Smooth muscle cell (in vitro differentiated cells): ENCODE results near the gene C16orf90. TPM values are rescaled to one million over a fixed set of nuclear protein-coding genes. Genes with fewer than 3 reads are reported as not detected.

ENCODE experiments used
- DNase-seq: peaks from one replicate; lab custom pipeline; 2025; ENCODE audit not compliant: unreplicated experiment; lab: John Stamatoyannopoulos, UW
- H2AFZ ChIP-seq: fragments of 200-600 bp; sonication (generic); 2 replicates; pipeline ENCODE4 v1.6.0; 2016; ENCODE audit warnings: antibody characterized with exemption, low read depth, mild to moderate bottlenecking
- H3F3A ChIP-seq: fragments of 200-600 bp; sonication (generic); 2 replicates; pipeline ENCODE4 v1.6.0; 2017; ENCODE audit warnings: antibody characterized with exemption, low read depth
- H3K27ac ChIP-seq: fragments of 200-600 bp; sonication (generic); 2 replicates; pipeline ENCODE4 v1.5.1; 2016; ENCODE audit warnings: low read depth, mild to moderate bottlenecking
- H3K27me3 ChIP-seq: fragments of 200-600 bp; sonication (generic); 2 replicates; pipeline ENCODE4 v1.6.1; 2016; ENCODE audit warnings: low read depth, mild to moderate bottlenecking
- H3K36me3 ChIP-seq: fragments of 200-600 bp; sonication (generic); 2 replicates; pipeline ENCODE4 v1.5.1; 2016; ENCODE audit warnings: low read depth
- H3K4me1 ChIP-seq: fragments of 200-600 bp; sonication (generic); 2 replicates; pipeline ENCODE4 v1.5.1; 2016; ENCODE audit warnings: low read depth
- H3K4me2 ChIP-seq: fragments of 200-600 bp; sonication (generic); 2 replicates; pipeline ENCODE4 v1.6.0; 2016; ENCODE audit warnings: mild to moderate bottlenecking
- H3K4me3 ChIP-seq: fragments of 200-600 bp; sonication (generic); 2 replicates; pipeline ENCODE4 v1.5.1; 2016; ENCODE audit warnings: mild to moderate bottlenecking
- H3K79me2 ChIP-seq: fragments of 200-600 bp; sonication (generic); 2 replicates; pipeline ENCODE4 v1.6.0; 2016; ENCODE audit warnings: low read depth, mild to moderate bottlenecking
- H3K9ac ChIP-seq: fragments of 200-600 bp; sonication (generic); 2 replicates; pipeline ENCODE4 v1.6.0; 2016; ENCODE audit warnings: low read depth
- H3K9me3 ChIP-seq: fragments of 200-600 bp; sonication (generic); replicated peaks from 2 replicates; pipeline ENCODE4 v1.5.1; 2016; ENCODE audit warnings: low read depth
- H4K20me1 ChIP-seq: fragments of 200-600 bp; sonication (generic); 2 replicates; pipeline ENCODE4 v1.6.0; 2016; ENCODE audit warnings: low read depth
- WGBS: methylation state at CpG from one replicate; pipeline ENCODE4 v1.1.7; 2016; ENCODE audit warnings: low lambda C conversion rate; 5-methylcytosine and 5-hydroxymethylcytosine counted together
- polyA plus RNA-seq: library from polyadenylated mRNA; unstranded; fragments of >200 nt; fragmentation: Nextera tagmentation; extraction: Ambion mirVana; gene quantifications from 2 replicates; pipeline ENCODE4 v1.2.1, GENCODE V29; 2016
- total RNA-seq: library from RNA; depleted of rRNA; stranded (reverse); fragments of >200 nt; gene quantifications from 2 replicates; pipeline ENCODE4 v1.2.3, GENCODE V29; 2014
- TF ChIP-seq, protein P1 (sequence below): fragments of 200-600 bp; sonication (generic); IDR thresholded peaks from 2 replicates; pipeline ENCODE4 v1.5.1; 2017; ENCODE audit warnings: borderline replicate concordance, mild to moderate bottlenecking, antibody characterized with exemption; ENCODE audit not compliant: insufficient read depth, poor library complexity, severe bottlenecking

C16orf90 gene
- total and polyA plus RNA-seq, 2 experiments from 2014 or later, result not detected

DNA sequence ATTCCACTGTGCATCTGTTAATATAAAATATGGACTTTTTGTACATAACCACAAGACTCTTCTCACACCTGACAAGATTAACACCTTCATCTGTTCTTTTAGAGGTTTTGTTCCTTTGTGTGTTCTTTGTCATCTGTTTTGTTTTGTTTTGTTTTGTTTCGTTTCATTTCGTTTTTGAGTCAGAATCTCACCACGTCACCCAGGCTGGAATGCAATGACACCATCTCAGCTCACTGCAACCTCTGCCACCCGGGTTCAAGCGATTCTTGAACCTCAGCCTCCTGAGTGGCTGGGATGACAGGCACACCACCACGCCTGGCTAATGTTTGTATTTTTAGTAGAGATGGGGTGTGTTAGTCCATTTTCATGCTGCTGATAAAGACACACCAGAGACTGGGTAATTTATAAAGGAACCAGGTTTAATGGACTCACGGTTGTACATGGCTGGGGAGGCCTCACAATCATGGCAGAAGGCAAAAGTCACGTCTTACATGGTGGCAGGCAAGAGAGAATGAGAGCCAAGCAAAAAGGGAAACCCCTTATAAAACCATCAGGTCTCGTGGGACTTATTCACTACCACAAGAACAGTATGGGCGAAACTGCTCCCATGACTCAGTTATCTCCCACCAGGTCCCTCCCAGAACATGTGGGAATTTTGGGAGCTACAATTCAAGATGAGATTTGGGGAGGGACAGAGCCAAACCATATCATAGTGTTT is 22.3 kb downstream of the C16orf90 start:
- WGBS, result 86% methylated on average over 10 of the region's 10 CpGs
- no peak overlapping the region for H3K9ac ChIP-seq
- peaks cover 95% of the 10 kb centered on the region for H3K79me2 ChIP-seq
- H3K36me3 ChIP-seq, result no peaks in the 10 kb centered on the region
- H3K27me3 ChIP-seq, result no peaks in the 10 kb centered on the region
- H3K4me3 ChIP-seq, result no peak overlapping the region
- H3K4me2 ChIP-seq, result no peak overlapping the region
- H4K20me1 ChIP-seq, result peaks cover 100% of the 10 kb centered on the region
- TF ChIP-seq, protein P1, sequence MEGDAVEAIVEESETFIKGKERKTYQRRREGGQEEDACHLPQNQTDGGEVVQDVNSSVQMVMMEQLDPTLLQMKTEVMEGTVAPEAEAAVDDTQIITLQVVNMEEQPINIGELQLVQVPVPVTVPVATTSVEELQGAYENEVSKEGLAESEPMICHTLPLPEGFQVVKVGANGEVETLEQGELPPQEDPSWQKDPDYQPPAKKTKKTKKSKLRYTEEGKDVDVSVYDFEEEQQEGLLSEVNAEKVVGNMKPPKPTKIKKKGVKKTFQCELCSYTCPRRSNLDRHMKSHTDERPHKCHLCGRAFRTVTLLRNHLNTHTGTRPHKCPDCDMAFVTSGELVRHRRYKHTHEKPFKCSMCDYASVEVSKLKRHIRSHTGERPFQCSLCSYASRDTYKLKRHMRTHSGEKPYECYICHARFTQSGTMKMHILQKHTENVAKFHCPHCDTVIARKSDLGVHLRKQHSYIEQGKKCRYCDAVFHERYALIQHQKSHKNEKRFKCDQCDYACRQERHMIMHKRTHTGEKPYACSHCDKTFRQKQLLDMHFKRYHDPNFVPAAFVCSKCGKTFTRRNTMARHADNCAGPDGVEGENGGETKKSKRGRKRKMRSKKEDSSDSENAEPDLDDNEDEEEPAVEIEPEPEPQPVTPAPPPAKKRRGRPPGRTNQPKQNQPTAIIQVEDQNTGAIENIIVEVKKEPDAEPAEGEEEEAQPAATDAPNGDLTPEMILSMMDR, result no peak
- no peaks in the 10 kb centered on the region for H3F3A ChIP-seq
- no peak for DNase-seq
- no peaks in the 10 kb centered on the region for H3K4me1 ChIP-seq
- H3K27ac ChIP-seq, result no peak overlapping the region
- H2AFZ ChIP-seq, result no peak overlapping the region
- no peaks in the 10 kb centered on the region for H3K9me3 ChIP-seq

DNA sequence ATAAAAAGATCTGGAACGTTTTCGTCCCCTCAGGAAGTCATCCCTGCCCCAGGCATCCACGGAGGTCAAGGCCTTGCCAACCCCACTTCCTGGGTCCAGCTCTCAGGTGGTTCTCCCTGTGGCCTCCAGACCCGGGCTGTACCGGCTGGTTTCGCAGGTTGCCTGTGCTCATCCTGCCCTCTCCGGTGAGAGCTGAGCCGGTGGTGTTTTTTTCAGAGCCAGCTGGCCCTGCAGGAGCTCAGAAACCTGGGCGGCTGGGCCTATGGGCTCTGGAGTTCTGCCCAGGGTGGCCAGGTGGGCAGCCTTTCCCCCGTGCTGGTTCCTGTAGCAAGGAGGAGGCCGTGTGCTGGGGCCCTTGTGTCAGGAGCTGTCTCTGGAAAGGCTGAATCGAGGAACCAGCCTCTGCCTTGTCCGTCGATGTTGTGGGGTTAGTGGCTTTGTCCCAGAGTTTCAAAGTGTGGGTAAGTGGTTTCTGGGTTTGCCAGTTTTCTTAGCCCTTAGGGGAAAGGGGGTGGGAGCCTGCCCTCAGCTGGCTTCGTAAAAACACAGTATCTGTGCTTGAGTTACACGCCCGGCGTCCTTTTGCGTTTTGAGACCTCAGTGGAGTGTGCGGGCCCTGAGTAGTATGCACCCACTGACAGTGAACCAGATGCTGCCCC is 23.6 kb downstream of the C16orf90 start:
- 95% methylated on average over 20 of the region's 20 CpGs for WGBS
- Histone ChIP-seq H3K9ac (no peak overlapping the region), H4K20me1 (peaks cover 100% of the 10 kb centered on the region), H3K27me3 (no peaks in the 10 kb centered on the region), H3K27ac (no peak overlapping the region), H3K9me3 (no peaks in the 10 kb centered on the region), H3K4me2 (no peak overlapping the region), H3K79me2 (peaks cover 99% of the 10 kb centered on the region), H3K4me3 (no peak overlapping the region), H3K36me3 (no peaks in the 10 kb centered on the region), H3F3A (no peaks in the 10 kb centered on the region), H3K4me1 (no peaks in the 10 kb centered on the region), H2AFZ (no peak overlapping the region)
- no peak for DNase-seq
- TF ChIP-seq, protein P1, result no peak

- Histone ChIP-seq H3K27me3 (no peaks in the 10 kb centered on the region), H3K4me3 (no peak overlapping the region), H3K27ac (no peak overlapping the region), H3K36me3 (no peaks in the 10 kb centered on the region), H4K20me1 (peaks cover 100% of the 10 kb centered on the region), H3K9me3 (no peaks in the 10 kb centered on the region), H3F3A (no peaks in the 10 kb centered on the region), H3K9ac (no peak overlapping the region), H3K79me2 (peaks cover 99% of the 10 kb centered on the region), H2AFZ (no peak overlapping the region), H3K4me1 (no peaks in the 10 kb centered on the region), H3K4me2 (no peak overlapping the region)
- TF ChIP-seq, protein P1, result no peak
- WGBS, result 86% methylated on average over 9 of the region's 9 CpGs
- DNase-seq, result no peak
These were observed 24.6 kb downstream of the C16orf90 start for GRCh38 chr16:3470723-3471122.

GRCh38 chr16:3469736-3470135 is 25.6 kb downstream of the C16orf90 start:
- no peaks in the 10 kb centered on the region for H3K4me1 ChIP-seq
- no peak for DNase-seq
- H2AFZ ChIP-seq, result no peak overlapping the region
- no peak overlapping the region for H3K4me3 ChIP-seq
- WGBS, result 94% methylated on average over 7 of the region's 7 CpGs
- TF ChIP-seq, protein P1, result no peak
- H3K9me3 ChIP-seq, result no peaks in the 10 kb centered on the region
- peaks cover 99% of the 10 kb centered on the region for H3K79me2 ChIP-seq
- H3K36me3 ChIP-seq, result no peaks in the 10 kb centered on the region
- no peaks in the 10 kb centered on the region for H3K27me3 ChIP-seq
- no peak overlapping the region for H3K4me2 ChIP-seq
- no peak overlapping the region for H3K27ac ChIP-seq
- peaks cover 100% of the 10 kb centered on the region for H4K20me1 ChIP-seq
- H3K9ac ChIP-seq, result no peak overlapping the region
- H3F3A ChIP-seq, result no peaks in the 10 kb centered on the region
